NCI-H82 treated with DMSO at 0.1 percent for 48 hours (cell line): ENCODE measurements around the gene AOC1.
A peak's percentile ranks its signal among the peaks of the same experiment; 100 is the strongest.
"Not testable (repeated sequence)": the region's sequence is repeated elsewhere in the genome, so short reads cannot be mapped to it uniquely, and the experiment has no call there.

ENCODE experiments used
- DNase-seq: peaks from one replicate; lab custom pipeline; 2025; ENCODE audit not compliant: unreplicated experiment; lab: John Stamatoyannopoulos, UW

AOC1 gene, protein sequence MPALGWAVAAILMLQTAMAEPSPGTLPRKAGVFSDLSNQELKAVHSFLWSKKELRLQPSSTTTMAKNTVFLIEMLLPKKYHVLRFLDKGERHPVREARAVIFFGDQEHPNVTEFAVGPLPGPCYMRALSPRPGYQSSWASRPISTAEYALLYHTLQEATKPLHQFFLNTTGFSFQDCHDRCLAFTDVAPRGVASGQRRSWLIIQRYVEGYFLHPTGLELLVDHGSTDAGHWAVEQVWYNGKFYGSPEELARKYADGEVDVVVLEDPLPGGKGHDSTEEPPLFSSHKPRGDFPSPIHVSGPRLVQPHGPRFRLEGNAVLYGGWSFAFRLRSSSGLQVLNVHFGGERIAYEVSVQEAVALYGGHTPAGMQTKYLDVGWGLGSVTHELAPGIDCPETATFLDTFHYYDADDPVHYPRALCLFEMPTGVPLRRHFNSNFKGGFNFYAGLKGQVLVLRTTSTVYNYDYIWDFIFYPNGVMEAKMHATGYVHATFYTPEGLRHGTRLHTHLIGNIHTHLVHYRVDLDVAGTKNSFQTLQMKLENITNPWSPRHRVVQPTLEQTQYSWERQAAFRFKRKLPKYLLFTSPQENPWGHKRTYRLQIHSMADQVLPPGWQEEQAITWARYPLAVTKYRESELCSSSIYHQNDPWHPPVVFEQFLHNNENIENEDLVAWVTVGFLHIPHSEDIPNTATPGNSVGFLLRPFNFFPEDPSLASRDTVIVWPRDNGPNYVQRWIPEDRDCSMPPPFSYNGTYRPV

DNA sequence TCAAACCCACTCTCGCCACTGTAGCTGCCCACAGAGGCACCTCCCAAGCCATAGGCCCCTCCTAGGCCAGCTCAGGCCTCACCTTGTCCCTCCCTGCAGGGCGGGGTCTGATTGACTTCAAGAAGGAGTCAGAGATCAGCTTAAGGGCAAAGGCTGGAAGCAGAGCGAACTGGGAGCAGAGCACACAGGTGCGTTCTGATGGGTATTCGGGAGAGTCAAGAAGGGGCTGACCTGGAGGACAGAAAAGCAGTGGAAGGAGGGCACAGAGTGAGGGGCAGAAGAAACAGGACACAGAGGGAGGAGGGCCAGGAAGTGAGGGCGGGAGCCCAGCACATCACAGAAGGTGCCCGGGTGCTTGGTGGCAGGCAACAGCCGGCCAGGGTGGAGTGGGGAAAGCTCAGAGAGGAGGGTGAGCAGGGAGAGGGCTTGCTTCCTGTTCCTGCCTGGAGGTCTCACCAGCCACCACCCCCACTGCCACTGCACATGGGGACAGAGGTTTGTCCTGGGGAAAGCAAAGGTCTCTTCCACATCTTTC, at the start of gene AOC1:
Gene AOC1, plus strand, starts transcription at position 147 of the 535 bp plus-strand sequence. CDS start 3,954 bp downstream, outside the sequence.
- no peak for DNase-seq

DNA sequence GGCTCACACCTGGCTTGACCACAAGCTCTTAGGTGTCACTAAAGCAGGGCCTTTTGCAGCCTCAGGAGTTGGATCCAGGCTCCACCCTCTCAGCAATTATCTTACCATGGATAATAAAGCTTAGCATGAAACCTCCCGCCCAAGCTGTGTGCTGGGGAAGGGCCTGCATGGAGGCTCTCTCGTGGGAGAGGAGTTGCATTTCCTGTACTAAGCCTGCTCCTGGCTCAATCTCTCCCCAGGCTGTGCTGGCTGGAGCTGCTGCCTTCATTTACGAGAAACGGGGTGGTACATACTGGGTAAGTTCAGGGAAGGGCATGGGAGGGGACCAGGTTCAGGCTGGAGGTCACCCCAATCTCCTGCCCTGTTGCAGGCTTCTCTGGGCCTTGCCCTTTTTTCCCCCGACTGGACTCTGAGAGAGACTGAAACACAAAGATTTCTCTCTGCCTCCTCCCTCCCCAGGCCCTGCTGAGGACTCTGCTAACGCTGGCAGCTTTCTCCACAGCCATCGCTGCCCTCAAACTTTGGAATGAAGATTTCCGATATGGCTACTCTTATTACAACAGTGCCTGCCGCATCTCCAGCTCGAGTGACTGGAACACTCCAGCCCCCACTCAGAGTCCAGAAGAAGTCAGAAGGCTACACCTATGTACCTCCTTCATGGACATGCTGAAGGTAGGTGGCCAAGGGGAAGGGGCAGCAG, 49.0 kb upstream of the AOC1 start:
- DNase-seq = no peak

DNA sequence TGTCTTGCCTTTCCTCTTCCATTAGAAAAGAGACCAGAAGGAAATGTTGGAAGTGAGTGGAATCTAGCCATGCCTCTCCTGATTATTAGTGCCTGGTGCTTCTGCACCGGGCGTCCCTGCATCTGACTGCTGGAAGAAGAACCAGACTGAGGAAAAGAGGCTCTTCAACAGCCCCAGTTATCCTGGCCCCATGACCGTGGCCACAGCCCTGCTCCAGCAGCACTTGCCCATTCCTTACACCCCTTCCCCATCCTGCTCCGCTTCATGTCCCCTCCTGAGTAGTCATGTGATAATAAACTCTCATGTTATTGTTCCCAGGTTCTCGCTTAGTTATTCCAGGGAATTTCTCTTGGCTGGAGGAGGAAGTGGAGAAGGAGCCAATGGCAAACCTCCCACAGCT, 47.5 kb upstream of the AOC1 start:
- no peak for DNase-seq

DNA sequence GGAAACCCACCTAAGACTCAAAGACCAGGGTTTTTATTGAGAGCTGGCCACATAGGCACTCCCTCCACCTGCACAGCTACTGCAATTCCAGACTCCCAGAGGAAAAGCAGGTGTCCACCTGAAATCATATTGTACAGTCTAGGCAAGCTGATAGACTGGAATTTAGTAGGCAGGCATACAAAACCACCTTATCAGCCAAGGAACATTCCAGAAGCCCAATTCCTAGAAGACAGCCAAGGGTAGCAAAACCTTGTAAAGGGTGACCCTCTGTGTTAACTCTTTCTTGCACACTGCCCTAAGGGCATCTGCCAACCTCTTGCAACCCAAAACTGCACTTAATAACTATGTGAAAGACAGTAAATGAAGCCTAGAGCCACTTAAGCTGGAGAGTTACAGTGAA, 46.5 kb upstream of the AOC1 start:
- DNase-seq = no peak

DNA sequence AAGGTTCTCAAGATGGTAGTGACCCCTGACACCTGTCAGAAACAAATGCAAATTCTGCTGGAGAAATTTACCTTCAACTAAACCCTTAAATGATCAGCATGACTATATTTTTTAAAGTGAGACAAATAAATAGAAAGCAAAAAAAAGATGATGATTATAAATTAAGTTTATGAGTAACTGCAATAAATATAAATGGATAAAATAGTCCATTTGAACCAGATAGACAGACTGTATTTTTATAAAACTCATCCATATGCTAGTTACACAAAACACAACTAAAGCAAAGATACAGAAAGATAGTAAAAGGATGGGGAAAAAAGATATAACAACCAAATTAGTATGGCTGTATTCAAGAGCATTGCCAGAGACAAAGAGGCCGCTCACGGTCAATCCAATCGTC, 45.9 kb upstream of the AOC1 start:
- DNase-seq = no peak

DNA sequence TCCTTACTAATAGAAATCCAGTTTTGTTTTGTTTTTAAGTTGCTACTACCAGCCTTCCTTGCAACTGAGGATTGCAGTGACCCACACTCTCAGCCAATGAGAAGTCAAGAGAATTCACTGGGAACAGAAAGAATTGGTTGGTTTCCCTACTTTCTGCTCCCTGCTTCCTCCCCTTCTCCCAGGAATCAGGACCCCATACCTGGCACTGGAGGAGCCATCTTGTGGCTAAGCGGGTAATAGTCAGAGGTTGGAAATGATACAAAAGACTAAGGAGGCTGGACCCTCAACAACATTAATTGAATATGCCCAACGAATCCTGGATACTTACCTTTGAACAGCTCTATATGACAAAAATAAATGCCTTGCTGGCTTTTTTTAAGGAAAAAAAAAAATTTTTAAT, 45.5 kb upstream of the AOC1 start:
- DNase-seq = no peak

DNA sequence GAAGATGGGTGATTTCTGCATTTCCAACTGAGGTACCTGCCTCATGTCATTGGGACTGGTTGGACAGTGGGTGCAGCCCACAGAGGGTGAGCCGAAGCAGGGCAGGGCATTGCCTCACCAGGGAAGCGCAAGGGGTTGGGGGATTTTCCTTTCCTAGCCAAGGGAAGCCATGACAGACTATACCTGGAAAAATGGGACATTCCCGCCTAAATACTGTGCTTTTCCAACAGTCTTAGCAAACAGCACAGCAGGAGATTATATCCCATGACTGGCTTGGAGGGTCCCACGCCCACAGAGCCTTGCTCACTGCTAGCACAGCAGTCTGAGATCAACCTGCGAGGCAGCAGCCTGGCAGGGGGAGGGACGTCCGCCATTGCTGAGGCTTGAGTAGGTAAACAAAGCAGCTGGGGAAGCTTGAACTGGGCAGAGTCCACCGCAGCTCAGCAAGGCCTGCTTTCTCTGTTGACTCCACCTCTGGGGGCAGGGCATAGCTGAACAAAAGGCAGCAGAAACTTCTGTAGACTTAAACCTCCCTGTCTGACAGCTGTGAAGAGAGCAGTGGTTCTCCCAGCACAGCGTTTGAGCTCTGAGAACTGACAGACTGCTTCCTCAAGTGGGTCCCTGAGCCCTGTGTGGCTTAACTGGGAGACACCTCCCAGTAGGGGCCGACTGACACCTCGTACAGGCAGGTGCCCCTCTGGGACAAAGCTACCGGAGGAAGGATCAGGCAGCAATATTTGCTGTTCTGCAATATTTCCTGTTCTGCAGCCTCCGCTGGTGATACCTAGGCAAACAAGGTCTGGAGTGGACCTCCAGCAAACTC, 44.5 kb upstream of the AOC1 start:
- DNase-seq = not testable (repeated sequence)

DNA sequence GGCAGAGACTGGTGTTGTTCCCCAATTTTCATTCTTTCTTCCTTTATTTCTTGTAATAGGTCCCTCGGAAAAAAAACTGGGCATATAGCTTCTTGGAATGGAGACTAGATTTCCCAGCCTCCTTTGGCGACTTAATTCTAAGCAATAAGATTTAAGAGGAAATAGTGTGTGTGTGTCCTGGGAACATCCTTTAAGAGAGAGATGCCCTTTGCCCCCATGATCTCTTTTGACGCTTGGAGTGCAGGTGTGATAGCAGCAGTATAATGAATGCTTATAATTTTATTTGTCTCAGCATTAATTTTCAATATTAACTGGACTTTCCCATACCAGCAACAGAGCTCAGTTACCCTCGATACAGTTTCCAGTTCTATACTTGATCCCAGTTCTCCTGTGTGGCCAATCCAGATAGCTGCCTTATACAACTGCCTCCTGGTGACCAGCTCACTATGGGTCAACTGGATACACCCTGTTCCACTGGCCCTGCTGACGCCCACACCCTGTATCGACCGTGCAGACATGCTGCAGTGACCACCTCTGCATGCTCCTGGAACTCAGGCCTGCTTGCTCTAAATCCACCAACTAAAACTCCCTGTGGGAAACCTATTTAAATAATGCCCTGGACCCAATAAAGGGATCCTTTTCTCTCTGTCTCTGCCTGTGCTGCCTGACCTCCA, 37.9 kb upstream of the AOC1 start:
- DNase-seq = no peak

DNA sequence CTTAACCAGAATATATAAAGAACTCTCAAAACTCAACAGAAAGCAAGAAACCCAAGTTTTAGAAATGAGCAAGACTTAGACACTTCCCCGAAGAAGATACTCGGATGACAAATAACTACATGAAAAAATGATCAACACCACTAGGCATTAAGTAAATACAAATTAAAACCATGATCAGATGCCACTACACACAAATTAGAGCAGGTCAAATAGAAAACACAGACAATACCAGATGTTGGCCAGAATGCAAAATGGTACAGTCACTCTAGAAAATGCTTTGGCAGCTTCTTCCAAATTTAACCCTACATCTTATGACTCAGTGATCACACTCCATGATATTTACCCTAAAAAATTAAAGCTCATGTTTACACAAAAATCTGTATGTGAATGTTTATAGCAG, 33.3 kb upstream of the AOC1 start:
- DNase-seq = no peak

DNA sequence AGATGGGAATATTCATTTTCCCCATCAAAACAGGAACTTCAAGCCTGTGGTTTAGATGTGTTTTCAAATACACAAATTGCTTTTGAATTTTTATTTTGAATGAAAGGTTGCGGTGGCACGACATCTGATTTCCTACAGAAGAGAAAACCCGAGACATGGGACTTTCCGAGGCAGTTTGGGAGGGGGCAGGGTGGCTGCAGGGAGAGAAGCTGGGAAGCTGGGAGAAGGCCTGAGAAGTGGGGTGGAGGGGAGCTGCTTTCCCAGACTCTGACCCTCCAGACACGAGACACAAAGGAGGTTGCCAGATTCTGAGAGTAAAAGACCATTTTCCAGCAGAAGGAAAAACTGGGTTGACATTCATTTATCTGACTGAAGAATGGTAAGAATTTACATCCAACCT, 32.2 kb upstream of the AOC1 start:
- no peak for DNase-seq

DNA sequence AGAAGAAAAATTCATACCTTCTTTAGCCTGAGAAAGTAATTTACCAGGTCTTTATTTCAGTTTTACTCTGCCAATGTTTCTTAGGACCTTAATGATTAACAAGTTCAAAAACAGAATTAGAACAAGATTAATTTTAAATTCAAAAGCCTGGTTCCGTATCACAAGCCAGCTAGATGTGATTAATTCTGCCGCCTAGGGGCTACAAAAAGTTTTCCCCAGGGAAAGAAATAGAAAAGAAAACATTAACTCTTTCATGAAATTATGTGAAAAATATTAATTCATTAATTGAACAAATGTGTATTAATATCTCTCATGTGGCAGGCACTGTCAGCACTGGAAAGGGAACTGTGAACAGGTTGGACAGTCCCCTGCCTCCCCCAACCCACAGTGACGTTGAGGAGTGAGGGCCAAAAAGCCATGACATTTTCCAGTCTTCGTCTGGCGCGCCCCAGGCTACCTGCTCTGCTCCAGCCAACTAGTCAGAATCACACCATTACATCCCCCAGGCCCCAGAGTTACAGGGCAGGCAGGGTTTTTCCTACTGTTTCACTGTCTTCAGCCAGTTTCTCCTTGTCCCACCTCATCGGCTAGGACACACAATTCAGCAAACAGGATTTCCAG, 31.6 kb upstream of the AOC1 start:
- no peak for DNase-seq

DNA sequence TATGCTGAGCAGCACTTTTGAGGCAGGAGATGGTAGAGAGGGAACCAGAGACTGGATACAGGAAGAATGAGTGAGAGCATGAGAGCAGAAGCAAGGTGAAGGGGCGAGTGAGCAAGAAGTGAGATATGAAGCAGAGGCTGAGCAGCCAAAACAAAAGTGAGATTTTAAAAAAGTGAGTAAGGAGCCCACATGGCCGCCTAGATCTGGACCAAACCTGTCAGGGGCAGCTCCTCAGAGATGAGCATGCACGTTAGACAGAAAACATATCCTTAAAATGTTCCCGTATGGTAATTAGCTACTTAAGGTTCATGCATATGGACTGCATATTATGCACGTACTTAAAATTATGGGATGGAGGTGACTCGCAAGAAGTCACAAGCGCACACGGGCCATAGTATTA, 29.3 kb upstream of the AOC1 start:
- no peak for DNase-seq

DNA sequence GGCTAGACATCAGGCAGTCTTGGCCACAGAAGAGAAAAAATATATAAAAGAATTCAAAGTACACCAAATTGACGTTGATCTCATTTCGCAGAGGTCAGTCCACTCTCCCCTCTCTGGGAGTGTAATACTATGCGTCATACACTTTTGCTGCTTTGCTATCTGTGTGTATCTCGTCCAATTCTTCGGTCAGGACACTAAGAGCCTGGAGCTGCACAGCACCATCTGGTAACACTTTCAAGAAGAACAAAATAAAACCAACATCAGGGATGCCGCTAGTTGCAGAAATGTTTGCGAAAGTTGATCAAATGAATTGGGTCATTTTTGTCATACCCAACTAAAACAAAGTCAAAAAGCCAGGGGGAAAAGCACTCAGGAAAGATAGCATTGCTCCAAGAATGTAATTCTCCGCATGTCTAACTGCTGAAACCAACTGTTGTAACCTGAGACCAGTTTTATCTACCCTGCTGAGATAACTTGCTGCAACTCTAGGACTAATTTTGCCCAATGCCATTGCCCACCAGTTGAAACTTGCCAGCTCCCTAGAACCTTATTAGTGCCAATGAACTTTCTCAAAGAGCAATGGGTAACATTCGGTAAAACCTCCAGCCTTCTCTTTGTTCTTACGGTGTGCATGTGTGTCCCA, 28.7 kb upstream of the AOC1 start:
- no peak for DNase-seq

DNA sequence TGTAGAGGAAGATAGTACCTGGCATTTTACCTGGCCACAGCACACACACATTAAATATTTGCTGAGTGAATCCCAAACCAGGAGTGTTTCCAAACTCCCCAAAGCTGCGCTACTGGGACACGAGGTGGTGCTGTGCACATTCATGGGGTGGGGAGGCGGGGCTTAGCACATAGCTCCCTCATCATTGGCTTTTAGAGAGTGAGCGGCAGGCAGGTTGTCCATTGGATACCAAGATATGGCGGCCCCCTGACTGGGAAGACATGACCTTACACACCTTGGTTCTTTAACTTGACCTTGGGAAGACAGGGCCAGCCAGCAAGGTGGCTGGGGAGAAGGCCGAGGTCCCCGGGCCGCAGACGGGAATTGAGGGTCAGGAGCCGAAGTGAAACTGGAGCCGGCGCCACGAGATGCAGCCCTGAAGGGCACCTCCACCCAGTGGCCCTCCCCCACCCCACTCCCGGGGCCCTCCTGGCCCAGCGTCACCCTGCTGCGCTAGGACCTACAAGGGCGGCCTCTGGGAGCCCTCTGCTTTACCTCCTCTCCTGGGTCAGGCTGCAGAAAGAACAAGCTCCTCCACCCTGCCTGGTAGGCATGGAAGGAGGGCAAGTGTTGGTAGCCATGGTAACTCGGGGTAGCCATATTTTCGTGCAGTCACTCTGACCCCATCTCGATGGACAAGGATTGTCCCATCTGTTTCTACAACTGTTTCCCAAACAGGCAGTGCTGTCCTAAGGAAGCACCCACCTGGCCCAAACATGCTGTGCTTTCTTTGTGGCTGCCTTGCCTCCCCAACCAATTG, 27.7 kb upstream of the AOC1 start:
- DNase-seq = no peak

DNA sequence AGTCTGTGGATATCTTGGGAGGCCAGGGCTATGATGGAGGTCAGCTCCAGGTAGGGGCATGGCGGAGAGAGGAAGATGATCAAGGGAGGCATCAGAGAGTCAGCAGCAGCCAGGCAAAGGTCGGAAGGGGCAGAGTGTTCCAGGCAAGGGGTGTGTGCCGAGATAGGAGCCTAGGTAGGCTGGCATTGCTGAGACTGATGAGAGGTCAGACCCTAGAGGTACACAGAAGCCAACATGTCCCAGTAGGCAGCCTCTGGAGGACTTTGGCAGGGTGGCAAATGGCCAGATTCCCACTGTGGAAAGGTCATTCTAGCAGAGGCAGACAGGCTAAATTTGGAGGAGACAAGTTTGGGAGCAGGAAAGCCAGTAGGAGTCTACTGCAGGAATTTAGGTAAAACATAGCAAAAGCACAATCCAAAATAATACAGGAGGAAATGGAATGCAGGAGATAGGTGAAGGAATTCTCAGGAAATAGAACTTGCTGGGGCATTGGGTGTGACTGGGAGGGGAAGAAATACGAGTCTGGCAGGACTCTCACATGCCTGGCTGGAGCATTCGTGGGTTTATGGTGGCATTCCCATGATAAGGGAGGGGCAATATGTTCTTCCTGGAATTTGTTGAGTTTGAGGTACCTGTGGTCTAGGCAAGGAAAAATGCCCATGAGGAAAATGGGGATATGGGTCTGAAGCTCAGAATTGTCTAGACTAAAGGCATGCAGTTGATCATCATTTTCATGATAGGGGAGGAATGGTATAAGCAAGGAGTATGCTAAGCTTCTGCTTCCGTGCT, 26.1 kb upstream of the AOC1 start:
- no peak for DNase-seq

DNA sequence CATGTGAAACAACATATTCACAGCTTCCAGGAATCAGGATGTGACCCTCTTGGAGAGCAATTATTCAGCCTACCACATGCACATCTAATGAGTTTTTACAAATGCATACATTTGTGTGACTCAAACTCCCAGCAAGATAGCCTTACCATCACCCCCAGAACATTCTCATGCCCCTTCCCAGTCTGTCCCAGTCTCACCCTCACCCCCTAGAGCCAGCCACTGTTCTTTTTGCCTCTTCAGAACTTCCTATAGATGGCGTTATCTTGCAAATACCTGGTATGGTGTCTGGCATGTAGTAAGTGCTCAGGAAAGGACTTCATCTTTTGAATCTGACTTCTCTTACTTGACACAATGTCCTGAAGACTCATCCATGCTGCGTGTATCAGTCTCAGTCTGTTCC, 23.9 kb upstream of the AOC1 start:
- DNase-seq = peak; percentile 38

DNA sequence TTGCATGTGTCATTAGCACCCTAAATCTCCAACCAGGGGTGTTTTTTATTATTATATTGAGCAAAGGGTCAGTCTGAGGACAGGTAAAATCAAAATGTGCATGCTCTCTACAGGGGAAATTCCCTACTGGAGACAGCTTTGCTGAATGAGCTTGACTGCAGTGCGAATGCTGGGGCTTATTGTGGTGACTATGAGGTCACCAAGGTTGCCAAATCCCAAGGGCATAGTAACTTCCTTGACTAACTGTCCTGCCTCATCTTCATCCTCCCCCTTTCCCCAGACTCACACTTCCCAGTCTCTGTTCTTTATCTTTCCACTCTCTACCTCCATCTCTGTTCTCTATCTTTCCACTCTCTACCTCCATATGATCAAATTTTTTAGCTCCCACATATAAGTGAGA, 22.9 kb upstream of the AOC1 start:
- no peak for DNase-seq

DNA sequence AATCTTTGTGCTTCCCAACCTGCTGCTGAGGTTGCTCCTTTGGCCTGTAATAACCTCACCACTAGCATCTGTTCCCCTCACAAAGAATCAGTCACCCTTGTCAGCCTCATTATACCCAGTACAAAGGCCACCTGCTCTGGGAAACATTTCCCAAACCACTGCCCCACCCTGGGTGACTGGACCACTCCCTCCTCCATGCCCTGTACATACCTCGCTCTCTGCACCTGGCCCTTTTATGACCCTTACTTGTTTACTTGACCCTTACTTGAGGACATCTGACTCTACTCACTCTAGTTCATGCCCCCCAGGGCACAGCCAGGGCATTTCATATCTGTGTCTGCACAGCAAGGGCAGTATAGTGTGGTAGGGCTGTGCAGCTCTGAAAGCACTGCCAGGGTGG, 21.4 kb upstream of the AOC1 start:
- peak; percentile 47 for DNase-seq
